Left lung (tissue), 10 donors: ENCODE data around the gene PGLYRP2. TPM values are rescaled to one million over a fixed set of nuclear protein-coding genes. Genes with fewer than 3 reads are reported as not detected.
A peak's percentile ranks its signal among the peaks of the same experiment; 100 is the strongest.

ENCODE experiments used
- ATAC-seq: fragments of 200-7000 bp; cut with Tn5 transposase; one replicate; pipeline ENCODE4 v1.9.1; 2020; ENCODE audit warnings: moderate library complexity
- DNase-seq, 4 donors: peaks; one replicate each; pipeline ENCODE4 v3.0.0-alpha.2; 2013 to 2020
- H3K27ac ChIP-seq, 2 donors: fragments of 200-600 bp; sonication (generic) in 1 of 2; one replicate each; pipeline versions ENCODE4 v1.5.0 to v1.8.0; 2020 to 2021
- H3K27me3 ChIP-seq, 2 donors: fragments of 200-600 bp; sonication (generic) in 1 of 2; one replicate each; pipeline versions ENCODE4 v1.5.0 to v1.8.0; 2020 to 2021
- H3K36me3 ChIP-seq, 2 donors: fragments of 200-600 bp; sonication (generic) in 1 of 2; one replicate each; pipeline versions ENCODE4 v1.5.0 to v1.8.0; 2020 to 2021
- H3K4me1 ChIP-seq, 2 donors: fragments of 200-600 bp; one replicate each; pipeline ENCODE4 v1.8.0; 2021
- H3K4me3 ChIP-seq, 2 donors: fragments of 200-600 bp; sonication (generic) in 1 of 2; one replicate each; pipeline versions ENCODE4 v1.5.0 to v1.8.0; 2020 to 2021; ENCODE audit warnings: mild to moderate bottlenecking in 1 of 2
- H3K9me3 ChIP-seq, 2 donors: fragments of 200-600 bp; sonication (generic) in 1 of 2; one replicate each; pipeline versions ENCODE4 v1.5.0 to v1.8.0; 2020 to 2021
- intact Hi-C, 2 donors: fragments of 100-400 bp; cut with DNase I; formaldehyde crosslinking; loops; one replicate each; pipeline versions ENCODE4 v1.11.2 to v1.14.2; 2022
- microRNA-seq, 2 donors: library from miRNA; unstranded; fragments of <30 nt; microRNA quantifications; one replicate each; pipeline ENCODE4, GENCODE V29; 2019
- polyA plus RNA-seq, 6 donors: library from polyadenylated mRNA; unstranded; fragments of 120-200 nt; gene quantifications; one replicate each; pipeline ENCODE4 v1.2.1, GENCODE V29; 2013; ENCODE audit not compliant: insufficient read length in 6 of 6
- total RNA-seq, 2 donors: library from RNA; stranded (reverse); fragmentation: NEBNext Ultra II Directional; extraction: Animal tissue kit (Norgen Biotek cat#: 25700); gene quantifications; one replicate each; pipeline ENCODE4 v1.2.1, GENCODE V29; 2021
- TF ChIP-seq, protein P1 (sequence below), 2 donors: fragments of 200-600 bp; sonication (generic) in 1 of 2; IDR thresholded peaks; one replicate each; pipeline versions ENCODE4 v1.5.0 to v1.8.0; 2021; ENCODE audit warnings: antibody characterized with exemption in 2 of 2
- donor health status: DM: no; HTN: yes; CAD: no.
- donor health status: DM: no; HTN: no; CAD: no.

PGLYRP2 gene
- total and polyA plus RNA-seq, 8 donors = not detected

DNA sequence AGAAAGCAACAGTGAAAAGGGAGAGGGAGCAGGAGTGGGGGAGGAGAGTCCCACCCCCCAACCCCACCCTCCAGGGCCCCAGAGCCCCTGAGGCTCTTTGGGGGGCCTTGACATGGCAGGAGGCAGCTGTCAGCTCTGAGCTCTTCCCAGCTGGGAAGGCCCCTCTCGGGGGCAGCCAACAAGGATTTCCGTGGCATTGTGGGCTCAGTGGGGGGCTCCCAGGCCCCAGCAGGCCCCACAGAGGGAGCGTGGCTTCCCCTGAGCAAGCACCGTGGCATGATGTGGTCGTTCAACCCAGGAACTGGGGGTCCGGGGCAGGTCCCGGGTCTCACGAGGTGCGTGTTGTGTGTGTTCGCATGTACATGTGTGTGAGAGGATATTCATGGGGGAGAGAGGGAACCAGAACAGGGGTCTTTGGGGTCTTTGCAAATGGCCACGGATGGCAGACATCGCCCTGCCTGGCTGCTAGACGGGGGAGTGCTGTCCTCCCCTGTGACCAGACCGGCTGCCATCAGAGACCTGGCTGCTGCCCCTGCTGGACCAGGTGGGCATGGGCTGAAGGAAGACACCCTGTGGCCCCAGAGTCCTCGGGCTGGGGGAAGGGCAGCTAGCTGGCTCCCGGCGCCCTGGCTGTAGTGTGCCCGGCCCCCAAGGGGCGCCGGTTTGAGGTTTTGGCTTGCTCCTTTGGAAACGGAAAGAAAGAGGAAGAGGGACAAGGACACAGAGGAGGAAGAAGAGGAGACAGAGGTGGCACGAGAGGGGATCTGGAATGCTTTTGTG, 56.8 kb downstream of the PGLYRP2 start:
- ATAC-seq = no peak
- peak overlapping the region; percentile 23 to 44 for H3K27ac ChIP-seq
- no peak overlapping the region for H3K4me3 ChIP-seq
- peaks cover 0 to 58% of the 10 kb centered on the region in 2 donors for H3K36me3 ChIP-seq
- H3K4me1 ChIP-seq = peaks cover 3 to 28% of the 10 kb centered on the region in 2 donors
- intact Hi-C loops = no loop called here
- peaks cover 0 to 3% of the 10 kb centered on the region in 2 donors for H3K9me3 ChIP-seq
- no peak for DNase-seq
- H3K27me3 ChIP-seq = no peaks in the 10 kb centered on the region
- TF ChIP-seq, protein P1, sequence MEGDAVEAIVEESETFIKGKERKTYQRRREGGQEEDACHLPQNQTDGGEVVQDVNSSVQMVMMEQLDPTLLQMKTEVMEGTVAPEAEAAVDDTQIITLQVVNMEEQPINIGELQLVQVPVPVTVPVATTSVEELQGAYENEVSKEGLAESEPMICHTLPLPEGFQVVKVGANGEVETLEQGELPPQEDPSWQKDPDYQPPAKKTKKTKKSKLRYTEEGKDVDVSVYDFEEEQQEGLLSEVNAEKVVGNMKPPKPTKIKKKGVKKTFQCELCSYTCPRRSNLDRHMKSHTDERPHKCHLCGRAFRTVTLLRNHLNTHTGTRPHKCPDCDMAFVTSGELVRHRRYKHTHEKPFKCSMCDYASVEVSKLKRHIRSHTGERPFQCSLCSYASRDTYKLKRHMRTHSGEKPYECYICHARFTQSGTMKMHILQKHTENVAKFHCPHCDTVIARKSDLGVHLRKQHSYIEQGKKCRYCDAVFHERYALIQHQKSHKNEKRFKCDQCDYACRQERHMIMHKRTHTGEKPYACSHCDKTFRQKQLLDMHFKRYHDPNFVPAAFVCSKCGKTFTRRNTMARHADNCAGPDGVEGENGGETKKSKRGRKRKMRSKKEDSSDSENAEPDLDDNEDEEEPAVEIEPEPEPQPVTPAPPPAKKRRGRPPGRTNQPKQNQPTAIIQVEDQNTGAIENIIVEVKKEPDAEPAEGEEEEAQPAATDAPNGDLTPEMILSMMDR (IDR thresholded peaks at IDR 0.05) = no peak

DNA sequence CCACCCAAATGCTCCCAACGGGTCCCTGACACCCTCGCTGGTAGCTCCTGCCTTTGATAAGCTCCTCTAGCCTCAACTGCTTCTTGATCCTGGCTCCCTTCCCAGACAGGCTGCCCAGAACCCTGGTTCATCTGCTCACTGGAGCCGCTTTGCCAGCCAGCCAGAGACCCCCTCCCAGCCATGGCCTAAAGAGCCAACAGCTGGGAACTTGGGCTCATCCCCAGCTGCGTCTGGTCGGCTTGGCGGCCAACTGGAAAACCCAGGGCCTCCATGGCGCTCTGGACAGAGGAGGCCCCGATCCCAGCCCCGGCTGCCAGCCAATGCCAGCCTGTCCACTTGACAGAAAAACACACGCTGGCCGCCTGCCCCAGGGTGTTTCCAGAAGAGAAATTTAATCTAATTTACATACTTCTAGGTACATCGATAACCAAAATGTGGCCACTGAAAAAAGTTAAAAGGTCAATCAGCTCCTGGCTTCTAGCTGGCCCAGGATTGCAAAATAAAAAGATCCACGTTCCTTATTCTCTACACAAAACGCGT, 57.5 kb downstream of the PGLYRP2 start:
- peaks cover 9 to 35% of the 10 kb centered on the region in 2 donors for H3K4me1 ChIP-seq
- H3K27ac ChIP-seq = peak overlapping the region; percentile 23 to 44
- intact Hi-C loops = no loop called here

DNA sequence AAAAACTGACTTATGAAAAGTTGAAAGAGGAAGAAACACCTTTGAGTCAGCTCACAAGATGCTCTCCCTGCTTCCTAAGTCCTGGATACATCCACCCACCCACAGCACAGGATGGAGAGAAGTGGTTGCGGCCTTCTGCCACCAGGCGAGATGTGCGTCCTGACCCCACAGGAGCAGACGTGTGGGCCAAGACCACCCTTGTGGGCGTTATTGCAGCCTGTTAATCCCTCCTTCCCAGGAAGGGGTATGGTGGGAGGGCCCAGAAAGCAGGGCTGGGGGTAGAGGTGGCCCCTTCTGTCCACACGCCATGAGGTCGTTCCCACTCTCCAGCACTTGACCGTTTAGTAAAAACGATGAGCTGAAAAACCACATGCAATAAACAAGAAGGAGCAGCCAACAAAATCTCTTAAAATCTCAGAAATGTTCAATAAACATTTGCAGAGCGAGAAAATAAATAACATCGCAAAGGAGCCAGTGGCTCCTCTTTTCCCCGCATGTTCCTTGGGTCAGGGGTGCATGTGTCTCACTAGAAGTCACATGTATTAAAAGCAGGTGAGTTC, 58.1 kb downstream of the PGLYRP2 start:
- TF ChIP-seq, protein P1 (IDR thresholded peaks at IDR 0.05) = no peak
- Histone ChIP-seq H3K4me3 (no peak overlapping the region), H3K36me3 (peaks cover 0 to 46% of the 10 kb centered on the region in 2 donors), H3K27ac (peak overlapping the region in 1 of 2 donors; percentile 44), H3K4me1 (peaks cover 9 to 41% of the 10 kb centered on the region in 2 donors), H3K9me3 (peaks cover 0 to 3% of the 10 kb centered on the region in 2 donors), H3K27me3 (no peaks in the 10 kb centered on the region)
- intact Hi-C loops = no loop called here
- peak in 1 of 4 donors; percentile 30 for DNase-seq
- ATAC-seq = no peak

More for the DNA sequence above, 57.5 kb downstream of the PGLYRP2 start:
- TF ChIP-seq, protein P1 (IDR thresholded peaks at IDR 0.05) = no peak
- no peak overlapping the region for H3K4me3 ChIP-seq
- H3K27me3 ChIP-seq = no peaks in the 10 kb centered on the region
- DNase-seq = peak in 1 of 4 donors; percentile 65
- peaks cover 0 to 51% of the 10 kb centered on the region in 2 donors for H3K36me3 ChIP-seq
- ATAC-seq = no peak
- peaks cover 0 to 3% of the 10 kb centered on the region in 2 donors for H3K9me3 ChIP-seq

DNA sequence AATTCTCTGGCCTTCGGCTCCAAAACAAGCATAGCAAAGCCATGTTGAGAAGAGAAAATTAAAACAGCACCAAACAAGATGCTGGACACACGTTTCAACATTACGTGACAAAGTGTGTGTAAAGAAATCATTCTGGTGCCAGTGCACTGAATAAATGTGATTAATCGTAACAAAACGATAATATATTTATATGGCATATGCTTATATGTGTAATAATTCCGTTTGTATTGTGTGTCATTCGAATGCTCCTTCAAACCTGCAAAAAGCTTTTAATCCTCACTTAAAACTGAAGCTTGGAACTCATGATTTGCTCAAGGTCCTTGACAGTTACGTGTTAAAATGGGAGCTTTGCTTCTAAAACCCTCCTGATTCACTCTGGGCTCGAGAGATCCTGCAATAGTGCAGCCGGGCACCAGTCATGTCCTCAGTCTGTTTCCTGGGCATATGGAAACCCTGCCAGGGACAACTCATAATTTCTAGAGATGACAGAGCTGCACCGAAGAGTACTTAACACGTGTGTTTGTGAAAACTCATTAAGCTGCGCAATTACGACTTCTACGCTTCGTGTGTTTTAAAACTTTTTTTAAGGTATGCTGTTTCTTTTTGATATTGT, 59.8 kb downstream of the PGLYRP2 start:
- Histone ChIP-seq H3K27ac (peak overlapping the region in 1 of 2 donors; percentile 87), H3K27me3 (no peaks in the 10 kb centered on the region), H3K36me3 (peaks cover 0 to 44% of the 10 kb centered on the region in 2 donors), H3K4me1 (peaks cover 9 to 45% of the 10 kb centered on the region in 2 donors), H3K9me3 (peaks cover 0 to 3% of the 10 kb centered on the region in 2 donors), H3K4me3 (peak overlapping the region; percentile 93 to 100)
- ATAC-seq = peak; percentile 1
- intact Hi-C loops = no loop called here
- TF ChIP-seq, protein P1 (IDR thresholded peaks at IDR 0.05) = no peak
- no peak for DNase-seq

Small RNAs within 50 kb of the gene (microRNA-seq; reads per million reads assigned to microRNA genes)
- gene MIR1470 = 0 reads per million in 2 donors

Other genes starting within 250 kb of the PGLYRP2 start
- gene EPHX3, start 247.1 kb downstream of the PGLYRP2 start, total RNA-seq = 1 to 10 TPM; 1.6 to 7.6 TPM
- gene EPHX3, start 247.1 kb downstream of the PGLYRP2 start, polyA plus RNA-seq = 1 to 10 TPM; 2.3 to 3.4 (median 2.9) TPM
- gene BRD4, start 147.0 kb downstream of the PGLYRP2 start, total RNA-seq = 10 to 100 TPM; 79.1 to 89.6 TPM
- 10 to 100 TPM; 51.1 to 63.9 (median 55.8) TPM for gene BRD4, start 147.0 kb downstream of the PGLYRP2 start, polyA plus RNA-seq
- gene AKAP8, start 99.7 kb downstream of the PGLYRP2 start, total RNA-seq = 10 to 100 TPM; 19.5 to 36.8 TPM
- 10 to 100 TPM; 27.2 to 35.1 (median 31.4) TPM for gene AKAP8, start 99.7 kb downstream of the PGLYRP2 start, polyA plus RNA-seq
- 10 to 100 TPM; 76.4 to 81.1 TPM for gene AKAP8L, start 60.5 kb downstream of the PGLYRP2 start, total RNA-seq
- gene AKAP8L, start 60.5 kb downstream of the PGLYRP2 start, polyA plus RNA-seq = 100 to 1,000 TPM in 5 of 6 donors, 10 to 100 TPM in 1; 91.7 to 129 (median 113) TPM
- gene WIZ, start 29.5 kb downstream of the PGLYRP2 start, total RNA-seq = 10 to 100 TPM; 31.0 to 36.2 TPM
- gene WIZ, start 29.5 kb downstream of the PGLYRP2 start, polyA plus RNA-seq = 10 to 100 TPM; 21.5 to 36.4 (median 27.5) TPM
- 10 to 100 TPM in 1 of 2 donors, 1 to 10 TPM in 1; 7.6 to 27.1 TPM for gene RASAL3, start 15.0 kb downstream of the PGLYRP2 start, total RNA-seq
- gene RASAL3, start 15.0 kb downstream of the PGLYRP2 start, polyA plus RNA-seq = 1 to 10 TPM; 2.0 to 3.1 (median 2.5) TPM
- gene CYP4F22, start 29.0 kb upstream of the PGLYRP2 start, total RNA-seq = under 1 TPM in 1 of 2 donors, not detected in 1; 0.15 TPM
- under 1 TPM in 1 of 6 donors, not detected in 5; 0.07 TPM for gene CYP4F22, start 29.0 kb upstream of the PGLYRP2 start, polyA plus RNA-seq
- not detected for gene CYP4F8, start 135.7 kb upstream of the PGLYRP2 start, total RNA-seq
- under 1 TPM in 2 of 6 donors, not detected in 4; 0.04 to 0.10 TPM for gene CYP4F8, start 135.7 kb upstream of the PGLYRP2 start, polyA plus RNA-seq
- 1 to 10 TPM in 1 of 2 donors, under 1 TPM in 1; 0.82 to 3.7 TPM for gene CYP4F3, start 161.4 kb upstream of the PGLYRP2 start, total RNA-seq
- under 1 TPM; 0.14 to 0.32 (median 0.17) TPM for gene CYP4F3, start 161.4 kb upstream of the PGLYRP2 start, polyA plus RNA-seq
- gene CYP4F12, start 193.6 kb upstream of the PGLYRP2 start, total RNA-seq = 1 to 10 TPM; 3.8 to 5.9 TPM
- gene CYP4F12, start 193.6 kb upstream of the PGLYRP2 start, polyA plus RNA-seq = 10 to 100 TPM in 4 of 6 donors, 1 to 10 TPM in 2; 5.8 to 15.8 (median 11.0) TPM
- not detected for gene OR10H2, start 248.5 kb upstream of the PGLYRP2 start, total RNA-seq
- gene OR10H2, start 248.5 kb upstream of the PGLYRP2 start, polyA plus RNA-seq = not detected